GM18526 (cell line): ENCODE measurements around the gene SLC24A3.

Source experiments
- POLR2A ChIP-seq: IDR thresholded peaks from 3 replicates; pipeline ENCODE4 v1.6.1; 2011; ENCODE audit not compliant: insufficient read length; ENCODE audit errors: extremely low read depth

The SLC24A3 gene

DNA sequence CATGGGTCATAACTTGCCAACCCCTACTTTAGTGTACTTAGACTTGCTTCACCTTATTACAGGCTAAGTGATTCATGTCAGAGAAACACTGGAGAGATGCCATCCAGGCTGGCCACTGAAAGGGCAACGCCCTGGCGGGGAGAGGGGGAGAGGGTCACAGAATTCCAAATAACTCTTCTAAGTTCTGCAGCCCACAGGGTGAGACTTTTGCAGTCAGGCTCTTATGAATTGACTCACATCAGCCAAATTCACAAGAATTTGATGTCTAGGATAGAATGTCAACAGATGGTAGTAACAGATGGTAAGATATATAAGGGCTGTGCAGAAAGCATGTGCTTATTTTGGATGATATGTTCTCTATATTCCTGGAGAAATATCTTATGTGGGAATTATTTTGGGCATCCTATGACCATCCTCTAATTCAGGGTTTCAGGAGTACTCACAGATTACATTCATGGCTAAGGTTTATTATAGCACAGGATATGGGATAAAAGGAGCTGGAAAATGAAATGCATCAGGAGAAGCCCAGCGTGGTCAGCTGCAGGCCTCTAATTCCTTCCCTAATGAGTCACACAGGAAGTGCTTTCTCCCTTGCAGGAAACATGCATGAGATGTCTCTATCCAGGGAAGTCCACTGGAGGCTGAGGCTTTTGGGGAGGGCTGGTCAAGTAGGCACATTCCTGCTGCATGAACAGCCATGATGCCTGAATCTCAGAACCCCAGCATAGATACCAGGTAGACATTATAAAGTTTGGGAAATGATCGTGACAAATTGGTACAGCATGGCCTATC lies 486.9 kb downstream of the SLC24A3 start:
- TF ChIP-seq POLR2A: no peak

DNA sequence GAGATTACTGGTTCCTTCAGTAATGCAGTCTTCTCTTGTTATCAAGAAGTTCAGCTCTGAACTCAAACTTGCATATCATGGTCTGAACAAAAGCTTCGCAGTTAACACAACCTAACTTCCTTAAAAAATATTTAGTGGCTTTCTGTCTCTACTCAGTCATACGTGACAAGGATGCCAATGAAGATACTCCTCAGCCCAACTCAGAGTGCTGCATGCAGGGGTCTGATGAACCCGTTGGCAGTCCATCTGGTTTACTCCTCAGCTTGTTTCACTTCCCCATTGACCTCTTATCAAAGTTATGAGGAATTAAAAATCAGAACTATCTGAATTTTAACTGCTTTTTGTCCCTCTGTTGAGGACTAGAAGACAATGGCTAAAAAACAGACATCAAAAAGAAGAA lies 489.0 kb downstream of the SLC24A3 start:
- TF ChIP-seq POLR2A: no peak

DNA sequence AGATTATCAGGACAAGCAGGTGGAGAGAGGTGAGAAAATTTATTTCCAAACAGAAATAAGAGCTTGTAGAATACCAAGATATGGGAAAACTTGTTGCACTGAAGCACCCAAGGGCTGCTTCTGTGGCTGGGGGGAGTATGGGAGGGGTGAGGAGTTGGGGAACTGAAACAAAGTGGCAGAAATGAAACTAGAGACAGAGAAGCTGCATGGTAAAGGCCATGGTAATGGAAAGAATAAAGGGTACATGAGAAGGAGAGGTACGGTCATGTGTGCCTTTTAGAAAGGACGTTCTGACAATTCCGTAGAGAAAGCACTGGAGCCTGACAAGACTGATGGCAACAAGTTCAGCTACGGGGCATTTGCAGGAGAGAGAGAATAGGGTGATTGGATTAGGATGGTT lies 494.0 kb downstream of the SLC24A3 start:
- no peak for TF ChIP-seq POLR2A

DNA sequence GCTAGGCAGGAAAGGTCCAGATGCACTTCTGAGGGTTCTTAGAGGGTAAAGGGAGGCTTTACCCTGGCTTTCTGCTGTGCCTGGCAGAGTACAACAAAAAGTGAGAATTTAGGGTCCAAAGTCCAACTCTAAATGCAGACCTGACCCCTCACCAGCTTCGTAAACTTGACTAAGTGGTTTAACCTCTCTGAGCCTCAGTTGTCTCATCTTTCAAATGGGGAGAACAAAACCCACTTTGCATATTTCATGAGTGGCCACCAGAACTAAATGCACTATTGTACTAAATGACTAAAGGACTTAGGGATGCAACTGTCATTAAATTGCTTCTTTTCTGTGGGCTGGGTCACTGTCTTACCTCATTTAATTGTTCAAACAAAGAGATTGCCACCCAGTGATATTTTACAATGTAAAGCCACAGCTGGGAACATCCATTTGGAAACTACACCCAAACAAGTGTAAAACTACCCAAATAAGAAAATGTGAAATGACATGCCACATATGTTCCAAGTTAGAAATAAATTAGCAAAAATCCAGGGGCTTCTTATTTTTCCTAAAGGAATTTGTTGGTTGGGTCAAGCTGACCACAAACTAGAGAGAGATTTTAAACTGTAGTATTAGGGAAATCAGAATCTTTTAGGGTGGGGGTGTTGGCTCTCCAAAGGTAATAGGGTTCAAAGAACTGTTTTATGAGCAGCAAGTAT lies 497.3 kb downstream of the SLC24A3 start:
- no peak for TF ChIP-seq POLR2A

DNA sequence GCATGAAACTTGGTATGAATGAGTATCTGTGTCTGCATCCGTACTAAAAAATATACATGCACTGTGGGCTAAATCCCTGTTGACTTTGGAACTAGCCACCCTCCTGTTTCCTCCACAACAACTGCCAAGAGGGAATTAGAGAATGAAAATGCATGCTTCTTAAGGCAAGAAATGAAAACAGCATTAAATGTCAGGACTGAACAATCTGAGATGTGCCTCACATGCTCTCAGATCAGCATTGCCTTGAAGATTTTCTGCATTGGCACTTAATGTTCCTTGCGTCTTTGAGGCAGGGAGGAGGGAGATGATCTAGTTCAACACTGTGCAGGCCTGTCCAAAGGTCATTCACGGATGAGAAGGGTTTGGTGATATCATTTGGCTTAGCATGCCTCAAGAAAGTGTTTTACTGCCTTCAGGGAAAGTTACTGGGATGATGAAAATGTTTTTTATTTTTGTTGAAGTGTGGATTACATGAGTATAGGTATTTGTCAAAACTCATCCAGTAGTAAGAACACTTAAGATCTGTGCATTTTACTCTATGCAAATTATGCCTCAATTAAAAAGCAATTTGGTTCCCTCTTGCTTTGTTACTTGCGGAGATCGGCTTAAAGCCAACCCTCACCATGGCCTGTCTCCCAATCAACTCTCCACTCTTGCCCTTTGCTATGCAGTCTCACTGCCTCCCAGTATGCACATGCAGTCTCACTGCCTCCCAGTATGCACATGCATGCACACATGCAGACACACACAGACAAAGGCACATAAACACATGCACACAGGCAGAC lies 498.1 kb downstream of the SLC24A3 start:
- no peak for TF ChIP-seq POLR2A

GRCh38 chr20:19711126-19711525 lies 498.7 kb downstream of the SLC24A3 start:
- no peak for TF ChIP-seq POLR2A

- no peak for TF ChIP-seq POLR2A
These were observed 500.3 kb downstream of the SLC24A3 start for GRCh38 chr20:19712721-19713260.

DNA sequence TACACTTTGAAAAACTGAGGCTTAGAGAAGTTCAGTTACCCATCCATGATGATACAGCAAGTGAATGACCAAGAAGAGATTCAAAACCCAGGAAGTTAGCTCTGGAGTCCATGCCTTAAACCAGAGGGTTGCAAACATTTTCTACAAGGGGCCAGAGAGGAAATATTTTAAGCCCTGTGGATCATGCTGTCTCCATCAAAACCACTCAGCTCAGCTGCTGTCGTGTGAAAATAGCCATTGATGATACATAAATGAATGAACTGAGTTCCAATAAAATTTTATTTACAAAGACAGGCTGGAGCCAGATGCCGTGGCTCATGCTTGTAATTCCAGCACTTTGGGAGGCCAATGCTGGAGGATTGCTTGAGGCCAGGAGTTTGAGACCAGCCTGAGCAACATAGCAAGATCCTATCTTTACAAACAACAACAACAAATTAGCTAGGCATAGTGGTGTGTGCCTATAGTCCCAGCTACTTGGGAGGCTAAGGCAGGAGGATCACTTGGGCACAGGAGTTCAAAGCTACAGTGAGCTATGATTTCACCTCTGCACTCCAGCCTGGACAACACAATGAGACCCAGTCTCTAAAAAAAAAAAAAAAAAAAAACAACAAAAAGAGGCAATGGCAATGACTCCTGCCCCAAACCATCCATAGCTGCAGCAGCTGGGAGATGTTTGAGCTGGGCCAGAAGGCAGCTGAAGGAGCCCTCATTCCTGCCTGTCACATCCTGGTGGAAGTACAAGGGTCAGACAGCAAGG lies 501.6 kb downstream of the SLC24A3 start:
- TF ChIP-seq POLR2A: no peak

DNA sequence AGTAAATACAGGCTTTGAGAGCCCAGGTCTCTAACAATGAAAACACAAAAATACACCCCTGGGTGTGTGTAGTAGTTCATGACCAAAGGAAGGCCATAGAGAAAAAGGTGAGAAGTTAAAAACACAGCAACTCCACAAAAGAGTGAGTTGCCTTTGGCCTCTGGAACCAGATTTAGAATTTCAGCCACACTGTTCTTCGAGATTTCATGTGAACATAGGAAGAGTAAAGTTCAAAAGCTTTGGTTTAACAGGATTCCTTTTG lies 502.1 kb downstream of the SLC24A3 start:
- TF ChIP-seq POLR2A: no peak

DNA sequence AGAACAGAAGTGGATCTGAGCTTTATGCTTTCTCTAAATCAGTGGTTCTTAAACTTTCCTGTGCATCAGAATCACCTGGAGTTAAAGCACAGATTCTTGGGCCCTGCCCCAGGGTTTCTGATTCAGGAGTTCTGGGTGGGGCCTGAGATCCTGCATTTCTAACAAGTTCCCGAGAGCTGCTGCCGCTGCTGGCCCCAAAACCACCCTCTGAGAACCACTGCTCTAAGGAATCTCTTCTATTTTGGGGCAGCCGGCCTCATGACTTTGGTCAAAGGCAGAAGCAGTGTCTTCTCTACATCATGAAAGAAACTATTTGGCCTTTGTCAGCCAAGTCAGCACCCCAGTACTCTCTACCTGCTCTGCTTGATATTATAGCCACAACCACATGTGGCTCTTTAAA lies 503.5 kb downstream of the SLC24A3 start:
- no peak for TF ChIP-seq POLR2A

GRCh38 chr20:19718880-19719279 lies 506.4 kb downstream of the SLC24A3 start:
- TF ChIP-seq POLR2A: no peak

- TF ChIP-seq POLR2A: no peak
These were observed 508.5 kb downstream of the SLC24A3 start for GRCh38 chr20:19720991-19721390.

- no peak for TF ChIP-seq POLR2A
These were observed 510.6 kb downstream of the SLC24A3 start for GRCh38 chr20:19723051-19723450.

DNA sequence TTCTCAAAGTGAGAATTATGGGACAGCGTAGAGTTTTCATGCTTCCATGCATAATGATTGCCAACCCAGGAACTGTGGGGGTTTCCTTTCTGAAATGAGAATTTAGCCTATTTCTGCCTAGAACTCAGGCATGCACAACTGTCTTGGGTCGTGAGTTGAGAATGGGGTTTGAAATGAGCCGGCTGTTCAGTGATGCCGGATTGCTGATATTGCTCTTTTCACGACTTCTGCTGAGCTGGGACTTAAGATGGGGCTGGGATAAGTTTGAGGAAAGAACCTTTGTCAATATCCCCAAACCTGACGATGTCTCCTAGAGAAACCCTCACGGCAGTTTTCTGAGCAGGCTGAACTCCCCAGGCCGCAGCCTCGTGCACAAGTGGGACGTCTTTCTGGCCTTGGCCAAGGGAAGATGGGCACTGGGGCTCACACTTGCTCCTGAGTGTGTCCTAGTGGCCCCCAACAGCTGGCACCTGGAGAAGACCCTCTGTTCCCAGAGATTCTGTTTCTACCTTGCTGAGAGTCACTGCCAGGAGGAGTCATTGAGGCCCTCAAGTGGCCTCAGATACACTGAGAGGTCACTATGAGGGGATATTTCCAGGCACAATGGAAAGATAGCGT lies 511.5 kb downstream of the SLC24A3 start:
- no peak for TF ChIP-seq POLR2A

GRCh38 chr20:19725373-19725772 lies 512.9 kb downstream of the SLC24A3 start:
- TF ChIP-seq POLR2A: no peak

- no peak for TF ChIP-seq POLR2A
These were observed 513.5 kb downstream of the SLC24A3 start for GRCh38 chr20:19725814-19726525.
